DND-41 (cell line): ENCODE results near the gene MYBPHL.

Source experiments
- ATAC-seq: fragments of 200-7000 bp; cut with Tn5 transposase; 3 replicates; pipeline ENCODE4 v1.9.1; 2021; ENCODE audit warnings: low read depth; ENCODE audit not compliant: insufficient read depth
- DNase-seq: peaks from one replicate; pipeline ENCODE4 v3.0.0-alpha.2; 2020
- H2AFZ ChIP-seq: 2 replicates; pipeline ENCODE4 v1.6.0; 2012; ENCODE audit warnings: low read depth, low read length
- H3K27ac ChIP-seq: 2 replicates; pipeline ENCODE4 v1.5.1; 2012; ENCODE audit warnings: low read length, inconsistent platforms
- H3K27me3 ChIP-seq: fragments of 200-600 bp; sonication (generic); 2 replicates; pipeline ENCODE4 v1.6.0; 2012; ENCODE audit warnings: low read length, mild to moderate bottlenecking, inconsistent platforms; ENCODE audit not compliant: insufficient read depth, poor library complexity
- H3K36me3 ChIP-seq: 2 replicates; pipeline ENCODE4 v1.5.1; 2012; ENCODE audit warnings: low read length, inconsistent platforms; ENCODE audit not compliant: insufficient read depth
- H3K4me1 ChIP-seq: 2 replicates; pipeline ENCODE4 v1.5.1; 2012; ENCODE audit warnings: mild to moderate bottlenecking, low read length; ENCODE audit not compliant: insufficient read depth
- H3K4me2 ChIP-seq: 2 replicates; pipeline ENCODE4 v1.6.0; 2012; ENCODE audit warnings: mild to moderate bottlenecking, moderate library complexity, low read length, inconsistent platforms; ENCODE audit not compliant: insufficient read depth
- H3K4me3 ChIP-seq, 2 experiments: fragments of 200-600 bp in 1 of 2; shearing (Covaris generic) in 1 of 2; 2 replicates each; pipeline ENCODE4 v1.5.1; 2012 to 2016; ENCODE audit warnings: inconsistent platforms in 2 of 2, low read length in 2 of 2, mild to moderate bottlenecking in 2 of 2, low read depth in 1 of 2, moderate library complexity in 1 of 2
- H3K79me2 ChIP-seq: 2 replicates; pipeline ENCODE4 v1.6.0; 2012; ENCODE audit warnings: low read length, inconsistent platforms; ENCODE audit not compliant: insufficient read depth
- H3K9ac ChIP-seq: 2 replicates; pipeline ENCODE4 v1.6.0; 2012; ENCODE audit warnings: low read depth, mild to moderate bottlenecking, inconsistent platforms, low read length, moderate library complexity
- H3K9me3 ChIP-seq: 2 replicates; pipeline ENCODE4 v1.5.1; 2012; ENCODE audit warnings: low read length, moderate library complexity, mild to moderate bottlenecking, inconsistent platforms; ENCODE audit not compliant: insufficient read depth, severe bottlenecking
- H4K20me1 ChIP-seq: 2 replicates; pipeline ENCODE4 v1.6.0; 2012; ENCODE audit warnings: low read length; ENCODE audit not compliant: insufficient read depth
- CTCF ChIP-seq: IDR thresholded peaks from 2 replicates; pipeline ENCODE4 v1.5.1; 2012; ENCODE audit warnings: borderline replicate concordance, low read length, moderate library complexity, mild to moderate bottlenecking; ENCODE audit not compliant: poor library complexity, severe bottlenecking; ENCODE audit errors: extremely low read depth
- EZH2 ChIP-seq: IDR thresholded peaks from 3 replicates; pipeline ENCODE4 v1.6.1; 2012; ENCODE audit warnings: borderline replicate concordance, low read depth, mild to moderate bottlenecking, moderate library complexity, low read length, inconsistent platforms; ENCODE audit not compliant: severe bottlenecking

Gene MYBPHL

GRCh38 chr1:109269981-109270622 lies 36.7 kb downstream of the MYBPHL start:
- Histone ChIP-seq H3K4me2 (no peak overlapping the region), H3K9ac (no peak overlapping the region), H3K4me3 (no peak overlapping the region), H3K79me2 (no peaks in the 10 kb centered on the region), H3K27me3 (no peaks in the 10 kb centered on the region), H3K9me3 (no peaks in the 10 kb centered on the region), H3K36me3 (no peaks in the 10 kb centered on the region; the same call in 1 of the 2 replicates), H4K20me1 (no peaks in the 10 kb centered on the region), H2AFZ (no peak overlapping the region), H3K4me1 (no peaks in the 10 kb centered on the region), H3K27ac (no peak overlapping the region)
- no peak for DNase-seq
- TF ChIP-seq EZH2 (no peak), CTCF (no peak)
- ATAC-seq, result no peak

- Histone ChIP-seq H3K4me1 (no peaks in the 10 kb centered on the region), H3K36me3 (no peaks in the 10 kb centered on the region; the same call in 1 of the 2 replicates), H3K9ac (no peak overlapping the region), H4K20me1 (no peaks in the 10 kb centered on the region), H3K79me2 (no peaks in the 10 kb centered on the region), H3K27ac (no peak overlapping the region), H3K27me3 (no peaks in the 10 kb centered on the region), H3K4me2 (no peak overlapping the region), H2AFZ (no peak overlapping the region), H3K4me3 (no peak overlapping the region), H3K9me3 (no peaks in the 10 kb centered on the region)
- no peak for TF ChIP-seq CTCF
- no peak for TF ChIP-seq EZH2
- no peak for ATAC-seq
- no peak for DNase-seq
Measured at GRCh38 chr1:109269212-109269980, 37.4 kb downstream of the MYBPHL start.

- no peak overlapping the region for H3K4me2 ChIP-seq
- no peaks in the 10 kb centered on the region; the same call in 1 of the 2 replicates for H3K36me3 ChIP-seq
- H3K9me3 ChIP-seq, result no peaks in the 10 kb centered on the region
- no peaks in the 10 kb centered on the region for H3K4me1 ChIP-seq
- H2AFZ ChIP-seq, result no peak overlapping the region
- no peak for ATAC-seq
- H3K27ac ChIP-seq, result no peak overlapping the region
- no peak overlapping the region for H3K9ac ChIP-seq
- no peaks in the 10 kb centered on the region for H3K27me3 ChIP-seq
- no peaks in the 10 kb centered on the region for H4K20me1 ChIP-seq
- H3K79me2 ChIP-seq, result no peaks in the 10 kb centered on the region
- TF ChIP-seq EZH2 (no peak), CTCF (no peak)
- no peak for DNase-seq
- H3K4me3 ChIP-seq, result no peak overlapping the region
Measured at GRCh38 chr1:109268431-109269211, 38.2 kb downstream of the MYBPHL start.
